ENCODE data around the gene PCBD2.
"Not testable (repeated sequence)": the region's sequence is repeated elsewhere in the genome, so short reads cannot be mapped to it uniquely, and the experiment has no call there.

Gene PCBD2

GRCh38 chr5:134910752-134911151 is 5.8 kb downstream of the PCBD2 start:
- DNase-seq = not testable (repeated sequence)

GRCh38 chr5:134911285-134912206 is 6.6 kb downstream of the PCBD2 start:
- DNase-seq = no peak

GRCh38 chr5:134913254-134913653 is 8.3 kb downstream of the PCBD2 start:
- no peak for DNase-seq

- no peak for DNase-seq
Observed at GRCh38 chr5:134913795-134914194, 8.9 kb downstream of the PCBD2 start.

- peak in 1 of 3 experiments; percentile 1 for DNase-seq
Observed at GRCh38 chr5:134917070-134917815, 12.3 kb downstream of the PCBD2 start.

- DNase-seq = no peak
Observed at GRCh38 chr5:134918861-134919260, 13.9 kb downstream of the PCBD2 start.

- DNase-seq = peak in 1 of 3 experiments; percentile 68
Observed at GRCh38 chr5:134920848-134921575, 16.1 kb downstream of the PCBD2 start.

GRCh38 chr5:134932508-134932907 is 27.6 kb downstream of the PCBD2 start:
- DNase-seq = no peak

- no peak for DNase-seq
Observed at GRCh38 chr5:134934202-134934601, 29.3 kb downstream of the PCBD2 start.

GRCh38 chr5:134935711-134936602 is 31.0 kb downstream of the PCBD2 start:
- DNase-seq = no peak

GRCh38 chr5:134937526-134937925 is 32.6 kb downstream of the PCBD2 start:
- no peak for DNase-seq

- DNase-seq = no peak
Observed at GRCh38 chr5:134938030-134938429, 33.1 kb downstream of the PCBD2 start.

- DNase-seq = no peak
Observed at GRCh38 chr5:134939500-134939899, 34.6 kb downstream of the PCBD2 start.

- no peak for DNase-seq
Observed at GRCh38 chr5:134943547-134943946, 38.6 kb downstream of the PCBD2 start.

- no peak for DNase-seq
Observed at GRCh38 chr5:134944630-134945029, 39.7 kb downstream of the PCBD2 start.

GRCh38 chr5:134945041-134945440 is 40.1 kb downstream of the PCBD2 start:
- DNase-seq = no peak

- DNase-seq = no peak
Observed at GRCh38 chr5:134948911-134949310, 44.0 kb downstream of the PCBD2 start.

GRCh38 chr5:134949316-134949715 is 44.4 kb downstream of the PCBD2 start:
- DNase-seq = no peak

GRCh38 chr5:134957920-134958608 is 53.1 kb downstream of the PCBD2 start:
- no peak for DNase-seq

- no peak for DNase-seq
Observed at GRCh38 chr5:134958755-134959154, 53.8 kb downstream of the PCBD2 start.

GRCh38 chr5:134963098-134963497 is 58.2 kb downstream of the PCBD2 start:
- DNase-seq = no peak

All from NCI-H1417 (cell line).